Fibroblast of villous mesenchyme (primary cell): ENCODE measurements around the gene NUP62CL. TPM values are rescaled to one million over a fixed set of nuclear protein-coding genes. Genes with fewer than 3 reads are reported as not detected.
A peak's percentile ranks its signal among the peaks of the same experiment; 100 is the strongest.

Source experiments
- DNase-seq: peaks from one replicate; pipeline ENCODE4 v3.0.0-alpha.2; 2010; ENCODE audit warnings: low read depth
- H3K4me3 ChIP-seq: 2 replicates; pipeline ENCODE4 v1.5.1; 2011; ENCODE audit warnings: low read depth, mild to moderate bottlenecking, low read length
- total RNA-seq: library from RNA; depleted of rRNA; stranded (reverse); fragments of >200 nt; gene quantifications from 2 replicates; pipeline ENCODE4 v1.2.3, GENCODE V29; 2012
- TF ChIP-seq, protein P1 (sequence below): IDR thresholded peaks from 2 replicates; pipeline ENCODE4 v1.5.1; 2012; ENCODE audit warnings: low read depth, mild to moderate bottlenecking, low read length; ENCODE audit not compliant: insufficient read depth

NUP62CL gene, protein sequence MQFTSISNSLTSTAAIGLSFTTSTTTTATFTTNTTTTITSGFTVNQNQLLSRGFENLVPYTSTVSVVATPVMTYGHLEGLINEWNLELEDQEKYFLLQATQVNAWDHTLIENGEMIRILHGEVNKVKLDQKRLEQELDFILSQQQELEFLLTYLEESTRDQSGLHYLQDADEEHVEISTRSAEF
- total RNA-seq: under 0.01 TPM in 1 of 2 replicates, not detected in the other

DNA sequence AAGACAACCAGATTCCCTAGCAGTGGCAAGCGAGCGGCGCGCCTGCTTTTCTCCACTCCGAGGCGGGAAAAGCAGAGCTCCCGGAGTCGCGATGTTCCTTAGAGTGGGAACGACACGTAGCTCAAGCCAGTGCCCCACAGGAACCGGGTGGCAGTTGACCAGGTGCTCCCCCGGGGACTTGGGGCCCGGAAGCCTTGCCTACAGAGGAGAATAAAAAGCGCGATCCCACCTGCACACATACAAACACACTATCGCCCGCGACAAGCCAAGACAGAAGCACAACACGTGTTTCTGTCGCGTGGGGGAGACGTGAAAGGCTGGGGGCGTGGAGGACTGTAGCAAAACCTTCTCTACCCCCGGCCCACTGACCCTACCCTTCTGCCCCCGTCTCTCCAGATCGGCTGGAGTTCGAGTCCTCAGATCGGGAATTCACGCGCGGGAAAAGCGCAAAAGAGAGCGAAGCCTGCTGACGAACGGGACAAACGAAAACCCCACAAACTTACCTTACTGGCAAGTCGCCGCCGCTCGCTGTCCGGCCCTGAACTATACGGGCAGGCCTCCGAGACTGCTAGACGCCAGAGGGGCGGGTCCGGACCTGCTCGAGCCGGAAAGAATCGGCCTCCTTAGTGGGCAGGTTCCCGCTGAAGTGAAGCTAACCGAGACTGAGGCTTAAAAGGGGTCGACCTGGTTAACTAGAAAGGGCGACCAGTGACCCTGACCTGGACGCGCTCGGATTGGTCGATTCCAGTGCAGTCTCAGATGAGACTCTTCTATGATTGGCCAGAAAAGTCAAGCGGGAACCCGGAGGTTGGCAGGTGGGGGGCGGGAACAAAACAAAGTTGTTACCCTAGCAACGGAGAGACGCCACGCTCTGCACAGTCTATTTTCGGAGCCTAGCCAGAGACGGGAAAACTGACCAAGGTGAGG, at the start of gene NUP62CL, which contains the start of gene DNAAF6:
Gene NUP62CL (minus strand): TSS at position 664 of the 927 bp plus-strand sequence. CDS start 31,287 bp downstream, outside the sequence.
Gene DNAAF6 (plus strand): TSS at position 842 of the 927 bp plus-strand sequence. CDS start 6,265 bp downstream, outside the sequence.
- TF ChIP-seq, protein P1, sequence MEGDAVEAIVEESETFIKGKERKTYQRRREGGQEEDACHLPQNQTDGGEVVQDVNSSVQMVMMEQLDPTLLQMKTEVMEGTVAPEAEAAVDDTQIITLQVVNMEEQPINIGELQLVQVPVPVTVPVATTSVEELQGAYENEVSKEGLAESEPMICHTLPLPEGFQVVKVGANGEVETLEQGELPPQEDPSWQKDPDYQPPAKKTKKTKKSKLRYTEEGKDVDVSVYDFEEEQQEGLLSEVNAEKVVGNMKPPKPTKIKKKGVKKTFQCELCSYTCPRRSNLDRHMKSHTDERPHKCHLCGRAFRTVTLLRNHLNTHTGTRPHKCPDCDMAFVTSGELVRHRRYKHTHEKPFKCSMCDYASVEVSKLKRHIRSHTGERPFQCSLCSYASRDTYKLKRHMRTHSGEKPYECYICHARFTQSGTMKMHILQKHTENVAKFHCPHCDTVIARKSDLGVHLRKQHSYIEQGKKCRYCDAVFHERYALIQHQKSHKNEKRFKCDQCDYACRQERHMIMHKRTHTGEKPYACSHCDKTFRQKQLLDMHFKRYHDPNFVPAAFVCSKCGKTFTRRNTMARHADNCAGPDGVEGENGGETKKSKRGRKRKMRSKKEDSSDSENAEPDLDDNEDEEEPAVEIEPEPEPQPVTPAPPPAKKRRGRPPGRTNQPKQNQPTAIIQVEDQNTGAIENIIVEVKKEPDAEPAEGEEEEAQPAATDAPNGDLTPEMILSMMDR: no peak
- peak; percentile 2 for DNase-seq
- peak within 1 kb of the TSS; percentile 48 for H3K4me3 ChIP-seq

DNA sequence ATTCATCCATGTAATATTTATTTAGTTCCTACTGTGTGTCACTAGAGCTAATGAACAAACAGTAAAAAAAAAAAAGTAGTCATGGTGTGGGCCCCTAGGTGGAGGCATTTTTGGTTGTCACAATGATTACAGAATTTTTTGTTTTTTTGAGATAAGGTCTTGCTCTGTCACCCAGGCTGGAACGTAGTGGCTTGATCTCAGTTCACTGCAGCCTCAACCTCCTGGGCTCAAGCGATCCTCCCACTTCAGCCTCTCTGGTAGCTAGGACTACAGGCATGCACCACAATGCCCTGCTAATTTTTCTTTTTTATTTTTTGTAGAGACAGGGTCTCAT, 22.2 kb upstream of the NUP62CL start:
- TF ChIP-seq, protein P1: no peak
- no peak overlapping the region for H3K4me3 ChIP-seq
- no peak for DNase-seq

DNA sequence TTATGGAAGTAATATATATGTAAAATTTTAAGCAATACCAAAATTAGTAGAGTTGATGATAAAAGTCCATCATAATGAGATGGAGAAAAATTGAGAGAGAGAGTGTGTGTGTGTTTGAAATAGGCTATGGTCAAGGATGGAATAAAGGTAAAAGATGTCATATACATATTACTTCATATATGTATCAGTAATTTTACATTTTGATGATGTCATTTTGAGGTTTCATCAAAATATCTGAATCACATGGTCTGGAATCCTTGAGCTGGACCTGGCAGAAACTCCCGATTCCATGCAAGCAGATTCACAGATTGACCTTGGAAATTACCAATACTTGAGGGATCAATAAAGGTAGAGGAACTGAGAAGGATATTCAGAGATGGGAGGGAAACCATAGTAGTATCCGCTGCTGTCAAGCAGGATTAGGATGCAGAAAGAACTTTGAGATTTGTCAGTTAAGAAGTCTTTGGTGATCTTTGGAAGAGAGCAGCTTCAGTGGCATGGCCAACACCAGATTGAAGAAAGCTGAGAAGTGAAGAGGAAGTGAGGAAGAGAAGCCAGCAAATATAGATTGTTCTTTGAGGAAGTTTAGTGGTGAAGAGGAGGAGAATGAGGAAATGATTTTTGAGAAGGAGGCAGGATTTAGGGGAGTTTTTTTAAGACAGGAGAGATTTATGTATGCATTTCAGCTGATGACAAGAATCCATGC, 21.7 kb upstream of the NUP62CL start:
- DNase-seq: no peak
- TF ChIP-seq, protein P1: no peak
- no peak overlapping the region for H3K4me3 ChIP-seq

DNA sequence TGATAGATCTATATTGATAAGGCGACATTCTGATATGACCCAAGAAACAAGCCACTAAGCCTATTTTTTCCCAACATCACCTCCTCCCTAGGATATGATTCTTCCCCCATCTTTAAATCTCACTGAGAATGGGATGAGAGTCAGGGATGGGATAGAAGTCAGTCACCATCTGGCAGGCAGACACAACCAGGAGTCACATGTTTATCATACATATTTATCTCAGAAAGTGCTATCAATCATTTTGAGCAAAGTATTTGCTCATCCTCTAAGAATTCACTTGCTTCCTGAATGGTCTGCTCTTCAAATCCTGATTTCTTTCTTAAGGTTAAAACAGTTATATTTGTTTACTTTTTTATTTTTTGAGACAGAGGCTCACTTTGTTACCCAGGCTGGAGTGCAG, 20.5 kb upstream of the NUP62CL start:
- no peak for DNase-seq
- H3K4me3 ChIP-seq: no peak overlapping the region
- TF ChIP-seq, protein P1: no peak

DNA sequence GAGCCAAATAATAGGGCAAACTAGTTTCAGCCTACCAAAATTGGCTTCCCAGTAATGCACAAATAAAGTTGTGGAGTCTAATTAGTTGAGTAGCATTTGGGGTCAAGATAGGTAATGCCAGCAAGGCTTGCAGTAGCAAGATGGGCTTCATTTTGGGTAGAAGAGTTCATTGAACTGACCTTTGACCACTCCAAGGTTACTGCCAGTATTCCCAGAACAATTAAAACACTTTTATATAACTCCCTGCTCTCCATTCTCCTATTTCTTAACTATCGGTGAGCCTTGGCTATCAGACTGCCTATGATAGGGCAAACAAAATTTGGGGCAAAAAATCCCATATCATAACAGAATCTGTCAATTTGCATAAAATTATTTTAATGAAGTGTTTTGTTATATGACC, 7.2 kb upstream of the NUP62CL start:
- H3K4me3 ChIP-seq: no peak overlapping the region
- TF ChIP-seq, protein P1: no peak

DNA sequence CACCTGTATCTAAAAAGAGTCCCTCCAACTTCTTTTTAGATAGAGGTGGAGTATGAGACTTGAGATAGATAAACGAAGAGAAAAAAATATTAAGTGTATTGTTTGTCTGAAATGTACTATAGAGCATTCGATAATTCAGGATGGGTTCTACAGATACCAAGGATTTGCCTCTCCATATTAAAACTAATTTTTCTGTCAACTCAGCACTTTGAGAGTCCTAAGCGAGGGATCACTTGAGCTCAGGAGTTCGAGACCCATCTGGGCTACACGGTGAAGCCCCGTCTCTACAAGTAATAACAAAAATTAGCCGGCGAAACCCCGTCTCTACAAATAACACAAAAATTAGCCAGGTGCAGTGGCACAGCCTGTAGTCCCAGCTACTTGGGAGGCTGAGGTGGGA, 1.7 kb upstream of the NUP62CL start:
- DNase-seq: no peak
- H3K4me3 ChIP-seq: no peak overlapping the region
- TF ChIP-seq, protein P1: no peak

More for the DNA sequence above, 7.2 kb upstream of the NUP62CL start:
- no peak for DNase-seq
